GM10847 (cell line): ENCODE results near the gene DYNC1H1.
A peak's percentile ranks its signal among the peaks of the same experiment; 100 is the strongest.

Experiments
- POLR2A ChIP-seq: IDR thresholded peaks from 2 replicates; pipeline ENCODE4 v1.6.1; 2011; ENCODE audit not compliant: insufficient read length; ENCODE audit errors: extremely low read depth

Gene DYNC1H1

GRCh38 chr14:101964297-101965180 is at the start of gene DYNC1H1:
TSS of gene DYNC1H1 (plus strand) at chr14:101964573. CDS start at chr14:101964692, 119 bp downstream.
- TF ChIP-seq POLR2A: peak; percentile 87

DNA sequence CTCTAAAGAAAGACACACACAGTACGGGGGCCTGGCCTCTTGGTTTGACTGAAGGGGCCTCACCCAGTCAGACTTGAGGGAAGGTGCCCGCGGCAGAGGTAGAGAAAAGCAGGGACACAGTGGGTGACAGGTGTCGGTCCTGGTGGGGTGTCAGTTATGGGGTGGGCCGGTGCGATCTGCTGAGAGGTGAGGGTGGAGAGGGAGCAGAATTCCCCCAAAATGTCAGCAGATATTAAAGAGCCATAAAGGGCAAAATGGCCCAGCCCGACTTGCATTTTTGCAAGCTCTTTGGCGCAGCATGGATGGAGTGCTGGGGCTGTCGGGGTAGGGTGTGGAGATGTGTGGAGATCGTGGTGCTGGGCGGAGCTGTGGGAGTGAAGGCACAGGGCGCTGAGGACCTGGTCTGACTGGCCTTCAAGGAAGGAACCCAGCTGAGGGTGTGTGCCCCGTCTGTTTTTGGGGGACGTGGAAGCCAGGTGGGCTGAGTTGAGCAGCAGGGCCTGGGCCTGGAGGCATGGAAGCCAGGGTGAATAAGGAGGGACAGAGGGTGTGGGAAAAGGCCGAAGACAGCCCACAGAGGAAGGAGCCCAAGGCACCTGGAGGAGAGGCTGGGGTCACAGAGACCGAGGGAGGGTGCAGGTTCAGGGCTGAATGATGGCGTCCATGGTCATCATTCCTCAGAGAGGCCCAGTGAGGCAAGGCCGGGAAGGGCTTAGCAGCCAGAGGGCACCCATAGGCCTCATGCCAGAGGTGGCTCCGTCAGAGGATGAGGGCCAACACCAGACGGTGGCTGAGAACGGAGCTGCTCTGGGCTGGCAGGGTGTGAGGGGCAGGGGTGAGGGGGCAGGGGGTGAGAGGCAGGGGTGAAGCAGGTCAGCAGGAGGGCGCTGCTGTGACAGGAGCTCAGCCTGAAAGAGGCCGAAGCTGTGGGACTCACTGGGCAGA is 48.2 kb upstream of the DYNC1H1 start:
- TF ChIP-seq POLR2A: no peak

DNA sequence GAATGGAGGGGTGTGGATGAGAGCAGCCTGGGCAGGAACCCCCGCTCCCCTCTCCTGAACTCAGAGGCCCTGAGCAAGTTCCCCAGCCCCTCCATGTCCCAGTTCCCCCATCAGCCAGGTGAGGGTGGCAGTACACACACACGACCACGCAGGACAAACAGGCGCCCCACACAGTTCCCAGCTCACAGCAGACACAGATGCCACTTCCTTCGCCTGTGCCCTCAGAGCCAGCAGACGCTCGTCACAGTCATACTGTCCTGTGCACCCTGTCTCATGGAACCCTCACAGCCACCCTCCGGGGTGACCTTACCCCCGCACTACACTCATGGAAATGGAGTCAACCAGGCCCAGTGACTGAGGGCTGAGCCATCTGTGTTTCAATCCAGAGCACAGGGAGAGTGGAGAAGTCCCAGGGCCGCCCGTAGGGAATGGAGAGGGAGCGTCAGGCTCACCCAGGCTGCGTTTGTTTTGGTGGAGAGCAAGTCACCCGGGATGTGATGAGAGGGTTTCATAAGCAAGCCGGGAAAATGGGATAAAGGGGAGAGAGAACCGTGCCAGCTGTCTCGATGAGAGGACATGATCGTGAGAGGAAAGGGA is 47.5 kb upstream of the DYNC1H1 start:
- TF ChIP-seq POLR2A: no peak

DNA sequence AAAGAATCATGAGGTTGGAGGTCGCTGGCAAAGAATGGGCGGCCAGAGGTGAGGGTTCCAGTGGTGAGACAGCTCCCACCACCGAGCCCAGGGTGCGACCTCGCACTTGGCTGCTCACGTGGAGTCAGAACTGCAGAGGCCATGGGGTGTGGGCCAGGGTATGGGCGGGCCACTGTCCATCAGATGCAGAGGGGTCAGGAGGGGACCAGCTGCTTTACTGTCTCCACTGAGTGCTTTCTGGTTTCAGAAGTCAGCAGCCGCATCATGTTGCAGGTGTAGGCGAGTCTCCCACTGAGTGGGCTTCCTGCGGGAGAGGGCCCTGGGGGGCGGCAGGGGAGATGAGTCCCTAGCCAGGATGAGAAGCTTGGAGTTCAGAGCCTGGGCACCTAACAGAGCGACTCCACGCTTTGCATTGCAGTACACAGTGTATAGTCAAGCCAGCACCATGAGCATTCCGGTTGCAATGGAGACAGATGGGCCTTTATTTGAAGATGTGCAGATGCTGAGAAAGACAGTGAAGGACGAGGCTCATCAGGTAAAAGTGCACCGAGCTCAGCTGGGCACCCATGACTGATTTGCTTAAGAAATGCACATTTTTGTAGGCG is 46.9 kb upstream of the DYNC1H1 start:
- TF ChIP-seq POLR2A: no peak

- TF ChIP-seq POLR2A: no peak
Measured at GRCh38 chr14:101918065-101918989, 46.0 kb upstream of the DYNC1H1 start.

GRCh38 chr14:101920271-101920670 is 44.1 kb upstream of the DYNC1H1 start:
- no peak for TF ChIP-seq POLR2A

GRCh38 chr14:101922866-101923265 is 41.5 kb upstream of the DYNC1H1 start:
- TF ChIP-seq POLR2A: no peak

DNA sequence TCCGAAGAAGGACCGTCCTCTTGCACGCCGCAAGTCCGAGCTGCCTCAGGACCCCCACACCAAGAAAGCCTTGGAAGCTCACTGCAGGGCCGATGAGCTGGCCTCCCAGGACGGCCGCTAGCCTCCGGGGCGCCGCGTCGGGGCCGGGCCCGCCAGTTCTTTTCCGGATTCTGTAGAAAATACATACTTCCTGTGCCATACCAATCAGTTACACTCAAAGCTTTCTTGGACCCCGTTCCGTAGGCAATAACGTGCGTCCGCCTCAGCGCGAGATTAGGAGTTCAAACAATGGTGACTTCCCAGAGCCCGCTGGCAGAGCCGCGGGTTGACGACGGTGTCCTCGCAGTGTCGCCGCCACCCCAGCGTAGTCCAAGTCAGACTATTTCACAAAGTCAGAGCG is 39.2 kb upstream of the DYNC1H1 start:
- TF ChIP-seq POLR2A: no peak

GRCh38 chr14:101926085-101926484 is 38.3 kb upstream of the DYNC1H1 start:
- no peak for TF ChIP-seq POLR2A

- no peak for TF ChIP-seq POLR2A
Measured at GRCh38 chr14:101926620-101927019, 37.8 kb upstream of the DYNC1H1 start.

GRCh38 chr14:101927859-101928258 is 36.5 kb upstream of the DYNC1H1 start:
- TF ChIP-seq POLR2A: no peak

GRCh38 chr14:101928415-101928841 is 35.9 kb upstream of the DYNC1H1 start:
- no peak for TF ChIP-seq POLR2A

- no peak for TF ChIP-seq POLR2A
Measured at GRCh38 chr14:101929096-101929495, 35.3 kb upstream of the DYNC1H1 start.

DNA sequence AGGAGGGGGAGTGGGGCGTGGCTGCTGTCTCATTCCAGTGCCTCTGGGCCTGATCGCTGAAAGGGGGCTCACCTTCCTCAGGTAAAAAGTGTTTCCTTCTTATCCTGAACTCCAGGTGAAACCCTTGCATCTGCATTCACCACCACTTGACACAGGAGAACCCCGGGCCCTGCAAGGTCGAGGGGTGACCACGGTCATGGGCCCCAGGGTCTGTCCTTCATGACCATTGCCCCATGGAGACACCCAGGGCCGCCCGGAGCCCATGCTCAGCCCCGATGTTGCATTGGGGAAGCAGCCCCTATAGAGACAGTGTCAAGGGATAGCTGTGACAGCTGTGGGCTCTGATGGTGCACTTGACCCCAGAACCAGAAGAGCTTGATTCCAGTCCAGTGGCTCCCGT is 34.4 kb upstream of the DYNC1H1 start:
- TF ChIP-seq POLR2A: no peak
